Astrocyte (in vitro differentiated cells and primary cell): ENCODE measurements around the gene CRYL1.

Experiments
- EZH2 ChIP-seq: IDR thresholded peaks from 2 replicates; pipeline ENCODE4 v1.6.1; 2012; ENCODE audit warnings: mild to moderate bottlenecking, low read length, inconsistent platforms; ENCODE audit not compliant: insufficient read depth
- TF ChIP-seq, protein P1 (sequence below): IDR thresholded peaks from 2 replicates; pipeline ENCODE4 v1.5.1; 2011; ENCODE audit warnings: low read depth, mild to moderate bottlenecking, inconsistent platforms, low read length, moderate library complexity; ENCODE audit not compliant: insufficient read depth

- TF ChIP-seq, protein P1, sequence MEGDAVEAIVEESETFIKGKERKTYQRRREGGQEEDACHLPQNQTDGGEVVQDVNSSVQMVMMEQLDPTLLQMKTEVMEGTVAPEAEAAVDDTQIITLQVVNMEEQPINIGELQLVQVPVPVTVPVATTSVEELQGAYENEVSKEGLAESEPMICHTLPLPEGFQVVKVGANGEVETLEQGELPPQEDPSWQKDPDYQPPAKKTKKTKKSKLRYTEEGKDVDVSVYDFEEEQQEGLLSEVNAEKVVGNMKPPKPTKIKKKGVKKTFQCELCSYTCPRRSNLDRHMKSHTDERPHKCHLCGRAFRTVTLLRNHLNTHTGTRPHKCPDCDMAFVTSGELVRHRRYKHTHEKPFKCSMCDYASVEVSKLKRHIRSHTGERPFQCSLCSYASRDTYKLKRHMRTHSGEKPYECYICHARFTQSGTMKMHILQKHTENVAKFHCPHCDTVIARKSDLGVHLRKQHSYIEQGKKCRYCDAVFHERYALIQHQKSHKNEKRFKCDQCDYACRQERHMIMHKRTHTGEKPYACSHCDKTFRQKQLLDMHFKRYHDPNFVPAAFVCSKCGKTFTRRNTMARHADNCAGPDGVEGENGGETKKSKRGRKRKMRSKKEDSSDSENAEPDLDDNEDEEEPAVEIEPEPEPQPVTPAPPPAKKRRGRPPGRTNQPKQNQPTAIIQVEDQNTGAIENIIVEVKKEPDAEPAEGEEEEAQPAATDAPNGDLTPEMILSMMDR, result peak; percentile 14
- TF ChIP-seq EZH2, result no peak
These were observed 171.7 kb downstream of the CRYL1 start for GRCh38 chr13:20353973-20354372.
